Mucosa of descending colon (tissue), 3 donors: ENCODE data around the gene PIGV. TPM values are rescaled to one million over a fixed set of nuclear protein-coding genes. Genes with fewer than 3 reads are reported as not detected.

ENCODE experiments used
- ATAC-seq: fragments of 200-7000 bp; cut with Tn5 transposase; one replicate; pipeline ENCODE4 v1.9.1; 2020; ENCODE audit warnings: mild to moderate bottlenecking, moderate library complexity
- DNase-seq, 3 donors: peaks; one replicate each; pipeline ENCODE4 v3.0.0-alpha.2; 2020
- H3K36me3 ChIP-seq: fragments of 200-600 bp; one replicate; pipeline ENCODE4 v1.8.0; 2021; ENCODE audit warnings: low read depth, mild to moderate bottlenecking
- H3K4me1 ChIP-seq: fragments of 200-600 bp; one replicate; pipeline ENCODE4 v1.8.0; 2021; ENCODE audit warnings: low read depth, mild to moderate bottlenecking
- H3K4me3 ChIP-seq: fragments of 200-600 bp; one replicate; pipeline ENCODE4 v1.8.0; 2021; ENCODE audit warnings: mild to moderate bottlenecking
- H3K9me3 ChIP-seq: fragments of 200-600 bp; one replicate; pipeline ENCODE4 v1.8.0; 2021; ENCODE audit warnings: mild to moderate bottlenecking
- intact Hi-C, 2 donors: fragments of 100-400 bp; cut with DNase I in 1 of 2; cut with micrococcal nuclease in 1 of 2; formaldehyde crosslinking; loops; one replicate each; pipeline versions ENCODE4 v1.11.0 to v1.11.1; 2022; cut with DNase I, micrococcal nuclease
- total RNA-seq, 3 donors: library from RNA; stranded (reverse); fragmentation: NEBNext Ultra II Directional in 2 of 3; extraction: Animal tissue kit (Norgen Biotek cat#: 25700) in 2 of 3; gene quantifications; one replicate each; pipeline versions ENCODE4 v1.2.1 to v1.2.4, GENCODE V29; 2021 to 2023
- TF ChIP-seq, protein P1 (sequence below): fragments of 200-600 bp; IDR thresholded peaks from one replicate; pipeline ENCODE4 v1.8.0; 2022; ENCODE audit warnings: antibody characterized with exemption, mild to moderate bottlenecking
- donor health status: DM: no; HTN: no; CAD: no; lungs with moderate emphysema.
- donor health status: DM: no; HTN: no; CAD: no.
- donor health status: DM: no; HTN: yes; CAD: no.

Gene PIGV
- total RNA-seq, 3 donors from 2014 or later, result 16.5 to 22.3 (median 17.5) TPM

DNA sequence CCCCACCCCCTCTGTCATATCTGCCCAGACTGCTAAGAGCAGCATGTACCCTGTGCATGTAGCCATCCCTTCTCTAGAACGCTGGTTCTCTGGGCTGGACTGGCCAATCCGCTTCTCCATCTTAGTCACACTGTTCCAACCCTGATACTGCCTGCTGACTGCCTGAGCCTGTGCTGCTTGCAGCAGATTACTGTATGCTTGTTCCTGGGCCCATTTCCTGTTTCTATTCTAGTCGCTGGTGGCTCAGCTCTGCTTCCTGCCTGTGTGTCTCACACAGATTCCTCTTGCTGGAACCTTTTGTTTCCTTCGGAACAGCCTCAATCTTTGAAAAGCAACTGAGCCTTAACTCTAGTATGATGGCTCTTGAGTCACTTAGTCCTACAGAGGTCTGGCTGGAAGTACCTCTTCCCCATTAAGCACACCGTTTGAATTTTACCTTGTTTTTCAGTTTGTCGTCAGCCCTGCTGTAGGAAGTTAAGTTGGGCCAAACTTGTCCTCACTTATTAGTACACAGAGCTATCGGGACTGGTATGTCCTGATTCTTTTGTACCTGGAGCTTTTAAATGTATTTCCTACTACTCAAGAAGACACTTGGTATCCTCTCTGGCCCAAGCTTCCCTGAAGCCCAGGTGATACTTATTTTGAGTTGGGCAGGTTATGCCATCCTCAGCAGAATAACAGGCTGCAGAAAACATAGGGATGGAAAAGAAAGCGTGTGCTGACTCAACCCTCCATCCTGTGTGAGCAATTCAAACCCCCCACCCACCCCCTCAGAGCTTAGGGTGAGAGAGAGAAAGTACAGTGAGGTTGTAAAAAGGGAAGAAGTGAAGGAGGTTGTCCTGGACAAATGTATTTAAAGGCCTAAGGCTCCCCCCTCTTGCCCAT is 43.4 kb upstream of the PIGV start:
- Histone ChIP-seq H3K4me1 (peaks cover 32% of the 10 kb centered on the region), H3K36me3 (peaks cover 5% of the 10 kb centered on the region)

DNA sequence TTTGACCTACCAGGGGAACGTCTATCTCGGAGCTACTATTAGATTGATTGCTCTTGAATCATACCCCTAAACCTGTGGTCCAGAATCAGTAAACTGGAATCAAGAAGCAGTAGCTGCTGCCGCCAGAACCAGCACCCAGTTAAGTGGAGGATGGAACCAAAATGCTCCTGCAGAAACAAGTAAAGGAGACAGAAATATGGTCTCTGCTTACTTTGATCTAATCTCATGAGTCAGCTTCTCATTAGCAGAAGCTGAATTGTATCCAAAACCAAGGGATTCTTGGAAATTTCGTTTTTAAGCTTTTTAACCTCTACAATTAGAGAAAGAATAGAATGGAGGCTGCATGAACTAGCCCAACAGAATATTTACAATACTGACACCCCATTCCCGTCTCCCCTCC is 42.6 kb upstream of the PIGV start:
- Histone ChIP-seq H3K9me3 (no peaks in the 10 kb centered on the region), H3K36me3 (peaks cover 5% of the 10 kb centered on the region), H3K4me3 (no peak overlapping the region), H3K4me1 (peaks cover 23% of the 10 kb centered on the region)
- ATAC-seq, result no peak
- DNase-seq, result no peak
- intact Hi-C loops, result no loop called here
- TF ChIP-seq, protein P1, sequence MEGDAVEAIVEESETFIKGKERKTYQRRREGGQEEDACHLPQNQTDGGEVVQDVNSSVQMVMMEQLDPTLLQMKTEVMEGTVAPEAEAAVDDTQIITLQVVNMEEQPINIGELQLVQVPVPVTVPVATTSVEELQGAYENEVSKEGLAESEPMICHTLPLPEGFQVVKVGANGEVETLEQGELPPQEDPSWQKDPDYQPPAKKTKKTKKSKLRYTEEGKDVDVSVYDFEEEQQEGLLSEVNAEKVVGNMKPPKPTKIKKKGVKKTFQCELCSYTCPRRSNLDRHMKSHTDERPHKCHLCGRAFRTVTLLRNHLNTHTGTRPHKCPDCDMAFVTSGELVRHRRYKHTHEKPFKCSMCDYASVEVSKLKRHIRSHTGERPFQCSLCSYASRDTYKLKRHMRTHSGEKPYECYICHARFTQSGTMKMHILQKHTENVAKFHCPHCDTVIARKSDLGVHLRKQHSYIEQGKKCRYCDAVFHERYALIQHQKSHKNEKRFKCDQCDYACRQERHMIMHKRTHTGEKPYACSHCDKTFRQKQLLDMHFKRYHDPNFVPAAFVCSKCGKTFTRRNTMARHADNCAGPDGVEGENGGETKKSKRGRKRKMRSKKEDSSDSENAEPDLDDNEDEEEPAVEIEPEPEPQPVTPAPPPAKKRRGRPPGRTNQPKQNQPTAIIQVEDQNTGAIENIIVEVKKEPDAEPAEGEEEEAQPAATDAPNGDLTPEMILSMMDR, result no peak

More for the DNA sequence above, 43.4 kb upstream of the PIGV start:
- TF ChIP-seq, protein P1, result no peak
- H3K4me3 ChIP-seq, result no peak overlapping the region
- ATAC-seq, result peak; percentile 94
- peak; percentile 60 to 82 (median 81) for DNase-seq
- no peaks in the 10 kb centered on the region for H3K9me3 ChIP-seq
- intact Hi-C loops, result no loop called here

DNA sequence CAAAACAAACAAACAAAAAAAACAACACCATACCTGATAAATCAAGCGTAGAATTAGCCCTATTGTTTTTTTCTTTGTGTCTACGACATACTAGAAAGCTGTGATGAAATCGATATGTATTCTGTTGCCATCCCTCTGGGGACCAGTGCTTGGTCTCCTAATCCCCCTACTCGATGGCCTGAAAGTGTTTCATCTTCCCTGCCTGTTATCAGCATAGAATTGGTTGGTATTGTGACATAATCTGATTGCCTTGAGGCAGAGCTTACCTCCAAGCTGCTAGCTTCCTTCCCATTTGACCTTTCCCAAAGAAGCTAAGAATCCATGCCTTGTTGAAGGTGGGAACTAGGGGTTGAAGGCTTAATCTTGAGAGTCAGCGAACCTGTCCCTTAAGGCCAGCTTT is 40.7 kb upstream of the PIGV start:
- H3K4me3 ChIP-seq, result no peak overlapping the region
- H3K36me3 ChIP-seq, result no peaks in the 10 kb centered on the region
- H3K9me3 ChIP-seq, result no peaks in the 10 kb centered on the region
- TF ChIP-seq, protein P1, result no peak
- peaks cover 14% of the 10 kb centered on the region for H3K4me1 ChIP-seq
- ATAC-seq, result no peak
- no peak for DNase-seq
- intact Hi-C loops, result no loop called here

DNA sequence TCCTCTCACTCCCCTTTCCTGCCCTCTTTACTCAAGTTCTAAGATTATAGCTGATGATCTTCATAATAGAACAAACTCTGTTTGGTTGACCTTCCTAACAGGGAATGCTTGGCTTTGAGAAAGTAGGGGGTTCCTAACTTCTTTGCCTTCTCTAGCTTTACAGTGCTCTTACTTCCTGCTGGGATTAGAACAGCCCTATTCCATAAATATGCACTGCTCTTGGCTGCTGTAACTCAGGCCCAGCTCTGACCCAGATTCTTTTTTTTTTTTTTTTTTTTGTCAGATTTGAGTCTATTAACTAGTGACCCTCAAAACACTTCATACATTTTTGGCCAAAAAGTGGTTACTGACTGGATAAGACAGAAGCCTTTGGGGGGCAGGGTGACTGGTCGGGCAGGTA is 39.4 kb upstream of the PIGV start:
- H3K4me1 ChIP-seq, result peaks cover 10% of the 10 kb centered on the region
- peaks cover 3% of the 10 kb centered on the region for H3K36me3 ChIP-seq
- DNase-seq, result no peak
- no peak for ATAC-seq
- TF ChIP-seq, protein P1, result no peak
- H3K4me3 ChIP-seq, result no peak overlapping the region
- no peaks in the 10 kb centered on the region for H3K9me3 ChIP-seq
- intact Hi-C loops, result no loop called here

GRCh38 chr1:26749458-26749857 is 38.3 kb upstream of the PIGV start:
- Histone ChIP-seq H3K36me3 (peaks cover 4% of the 10 kb centered on the region), H3K4me1 (peaks cover 7% of the 10 kb centered on the region), H3K4me3 (no peak overlapping the region), H3K9me3 (no peaks in the 10 kb centered on the region)
- intact Hi-C loops, result no loop called here
- DNase-seq, result no peak
- TF ChIP-seq, protein P1, result no peak
- no peak for ATAC-seq
